Transverse colon (tissue), 4 donors: Measurements from ENCODE around the gene SELPLG. TPM values are rescaled to one million over a fixed set of nuclear protein-coding genes. Genes with fewer than 3 reads are reported as not detected.
A peak's percentile ranks its signal among the peaks of the same experiment; 100 is the strongest.

ENCODE experiments used
- DNase-seq: peaks from one replicate; pipeline ENCODE4 v3.0.0-alpha.2; 2019
- H3K27ac ChIP-seq, 4 donors: fragments of 200-600 bp; sonication (generic); 2 replicates each; pipeline ENCODE4 v1.5.1; 2016 to 2018; ENCODE audit warnings: inconsistent platforms in 4 of 4
- H3K27me3 ChIP-seq: fragments of 200-600 bp; sonication (generic); 2 replicates; pipeline ENCODE4 v1.5.1; 2017; ENCODE audit warnings: inconsistent platforms
- H3K36me3 ChIP-seq, 4 donors: fragments of 200-600 bp; sonication (generic); 2 replicates each; pipeline ENCODE4 v1.5.1; 2017 to 2019; ENCODE audit warnings: inconsistent platforms in 4 of 4
- H3K4me1 ChIP-seq, 4 donors: fragments of 200-600 bp; sonication (generic); 2 replicates each; pipeline ENCODE4 v1.5.1; 2017 to 2020; ENCODE audit warnings: inconsistent platforms in 4 of 4
- H3K4me3 ChIP-seq, 4 donors: fragments of 200-600 bp; sonication (generic); 1 replicate in 1 of 4; 2 replicates in 3 of 4; pipeline versions ENCODE4 v1.5.1 to v1.6.1; 2017 to 2019; ENCODE audit warnings: inconsistent platforms in 4 of 4
- H3K9me3 ChIP-seq, 2 donors: fragments of 200-600 bp; sonication (generic); 2 replicates each; pipeline ENCODE4 v1.5.1; 2017 to 2019; ENCODE audit warnings: inconsistent platforms in 2 of 2
- CTCF ChIP-seq, 5 experiments: fragments of 200-600 bp in 3 of 5; fragments of 450-650 bp in 2 of 5; sonication (generic) in 3 of 5; IDR thresholded peaks; 1 replicate in 2 of 5; 2 replicates in 3 of 5; pipeline ENCODE4 v1.5.1; 2016 to 2017; ENCODE audit warnings: antibody characterized with exemption in 5 of 5, inconsistent platforms in 3 of 5, mild to moderate bottlenecking in 2 of 5, moderate library complexity in 1 of 5
- EP300 ChIP-seq: sonication (generic); formaldehyde crosslinking; IDR thresholded peaks from one replicate; pipeline ENCODE4 v1.6.1; 2017; ENCODE audit warnings: antibody characterized with exemption, low read depth
- POLR2A ChIP-seq: fragments of 450-650 bp; IDR thresholded peaks from one replicate; pipeline ENCODE4 v1.6.1; 2016; ENCODE audit warnings: antibody characterized with exemption, mild to moderate bottlenecking, moderate library complexity
- POLR2AphosphoS5 ChIP-seq, 3 donors: sonication (generic); formaldehyde crosslinking; IDR thresholded peaks; one replicate each; pipeline ENCODE4 v1.6.1; 2016; ENCODE audit warnings: antibody characterized with exemption in 3 of 3
- WGBS, 2 donors: methylation state at CpG; one replicate each; pipeline ENCODE4 v1.1.5; 2018; ENCODE audit warnings: low coverage in 1 of 2; 5-methylcytosine and 5-hydroxymethylcytosine counted together
- in situ Hi-C, 4 donors: fragments of 200-750 bp; cut with MboI; loops; one replicate each; pipeline versions ENCODE4 v1.15.0 to v1.15.1; 2017; ENCODE audit warnings: low sequenced_read_pairs in 3 of 4, low pct_ligation_motif_present in 1 of 4, low pct_unique_long_range_greater_than_20kb in 1 of 4
- intact Hi-C: fragments of 100-400 bp; cut with DNase I; formaldehyde crosslinking; loops from one replicate; pipeline ENCODE4 v1.15.1; 2023; ENCODE audit warnings: low total_unique reads
- total RNA-seq, 4 donors: library from RNA; depleted of rRNA; stranded (reverse); fragments of >200 nt; gene quantifications; one replicate each; pipeline ENCODE4 v1.1.0, GENCODE V29; 2016

Gene SELPLG
- total RNA-seq: 1 to 10 TPM; 1.6 to 9.4 (median 3.6) TPM

GRCh38 chr12:108633534-108634248 lies at the start of gene SELPLG:
TSS of gene SELPLG (minus strand) at chr12:108633894. CDS start at chr12:108624307, 9,587 bp downstream.
- DNase-seq: peak; percentile 84
- Histone ChIP-seq H3K27me3 (no peaks in the 10 kb centered on the region), H3K27ac (peak within 1 kb of the TSS; percentile 69 to 77 (median 76)), H3K9me3 (no peaks in the 10 kb centered on the region), H3K4me1 (peaks cover 9 to 52% (median 28%) of the 10 kb centered on the region in 4 donors), H3K36me3 (no peaks in the 10 kb centered on the region), H3K4me3 (peak within 1 kb of the TSS in 3 of 4 donors; percentile 16 to 41 (median 17))
- TF ChIP-seq EP300 (no peak), POLR2A (peak; percentile 51), POLR2AphosphoS5 (IDR thresholded peaks at IDR 0.05) (peak; percentile 62 to 73 (median 63)), CTCF (IDR thresholded peaks at IDR 0.05) (peak in 1 of 5 experiments; percentile 9)
- intact Hi-C loops (loop anchor here (5.0 kb wide), 1 partner anchor 1229 kb away; no protein-coding TSS in a partner anchor), in situ Hi-C loops (no loop called here)
- 60% methylated on average over 14 of the region's 14 CpGs; no CpG with 5 or more reads in 1 of the 2 donors for WGBS, 2 donors

- H3K9me3 ChIP-seq: no peaks in the 10 kb centered on the region
- H3K27me3 ChIP-seq: no peaks in the 10 kb centered on the region
- H3K27ac ChIP-seq: peak overlapping the region; percentile 10 to 87 (median 22)
- intact Hi-C loops: no loop called here
- H3K4me3 ChIP-seq: no peak overlapping the region
- H3K36me3 ChIP-seq: peaks cover 0 to 4% (median 2%) of the 10 kb centered on the region in 4 donors
- in situ Hi-C loops: no loop called here
- peaks cover 0 to 38% (median 27%) of the 10 kb centered on the region in 4 donors for H3K4me1 ChIP-seq
- TF ChIP-seq EP300 (no peak), POLR2A (no peak), CTCF (IDR thresholded peaks at IDR 0.05) (no peak), POLR2AphosphoS5 (IDR thresholded peaks at IDR 0.05) (no peak)
- 85 to 92% methylated on average over 1 of the region's 1 CpG for WGBS, 2 donors
- DNase-seq: no peak
Measured at GRCh38 chr12:108681317-108681716, 47.6 kb upstream of the SELPLG start.

- no peaks in the 10 kb centered on the region for H3K9me3 ChIP-seq
- no peaks in the 10 kb centered on the region for H3K27me3 ChIP-seq
- H3K4me1 ChIP-seq: peaks cover 0 to 23% (median 10%) of the 10 kb centered on the region in 4 donors
- no peak overlapping the region for H3K4me3 ChIP-seq
- no peak for DNase-seq
- in situ Hi-C loops (no loop called here), intact Hi-C loops (no loop called here)
- peak overlapping the region in 3 of 4 donors; percentile 18 to 87 (median 23) for H3K27ac ChIP-seq
- WGBS, 2 donors: 83 to 87% methylated on average over 1 of the region's 1 CpG
- peaks cover 0 to 4% (median 2%) of the 10 kb centered on the region in 4 donors for H3K36me3 ChIP-seq
- TF ChIP-seq CTCF (IDR thresholded peaks at IDR 0.05): no peak
- no peak for TF ChIP-seq POLR2A
Measured at GRCh38 chr12:108679106-108679681, 45.5 kb upstream of the SELPLG start.

- Histone ChIP-seq H3K9me3 (no peaks in the 10 kb centered on the region), H3K36me3 (peaks cover 0 to 4% (median 2%) of the 10 kb centered on the region in 4 donors), H3K4me1 (peaks cover 0 to 23% (median 7%) of the 10 kb centered on the region in 4 donors), H3K4me3 (no peak overlapping the region), H3K27me3 (no peaks in the 10 kb centered on the region), H3K27ac (peak overlapping the region; percentile 18 to 87 (median 44))
- TF ChIP-seq POLR2AphosphoS5 (IDR thresholded peaks at IDR 0.05) (no peak), CTCF (IDR thresholded peaks at IDR 0.05) (no peak), EP300 (no peak), POLR2A (no peak)
- WGBS, 2 donors: 59 to 80% methylated on average over 6 to 9 of the region's 9 CpGs
- in situ Hi-C loops: no loop called here
- no peak for DNase-seq
- intact Hi-C loops: no loop called here
Measured at GRCh38 chr12:108678104-108678730, 44.5 kb upstream of the SELPLG start.
